GM12892 (cell line): ENCODE results near the gene DNAJC5.
"Not testable (repeated sequence)": the region's sequence is repeated elsewhere in the genome, so short reads cannot be mapped to it uniquely, and the experiment has no call there.

ENCODE experiments used
- POLR2A ChIP-seq: IDR thresholded peaks from 2 replicates; pipeline ENCODE4 v1.6.1; 2011; ENCODE audit warnings: low read depth, low read length, control low read depth
- POLR2AphosphoS5 ChIP-seq: IDR thresholded peaks from 2 replicates; pipeline ENCODE4 v1.6.1; 2011; ENCODE audit warnings: low read depth, low read length, control low read depth

GRCh38 chr20:63880901-63881300 is 14.0 kb upstream of the DNAJC5 start:
- TF ChIP-seq POLR2A, POLR2AphosphoS5: not testable (repeated sequence)
